Panc1 (cell line): Measurements from ENCODE around the gene AP3B1. TPM values are rescaled to one million over a fixed set of nuclear protein-coding genes. Genes with fewer than 3 reads are reported as not detected.

Source experiments
- ATAC-seq: fragments of 200-7000 bp; cut with Tn5 transposase; 2 replicates; pipeline ENCODE4 v1.9.1; 2020; ENCODE audit warnings: mild to moderate bottlenecking, moderate library complexity
- BruUV-seq: library from RNA; stranded (reverse); fragments of 400-500 nt; replicated peaks from 2 replicates; lab custom pipeline; 2021; lab: Mats Ljungman, UMichigan
- CTCF ChIA-PET: fragments of 300-600 bp; sonication (Branson Sonifier 250); formaldehyde crosslinking; loops from one replicate; lab custom pipeline; 2022; ENCODE audit warnings: antibody characterized with exemption; lab: Charles Lee
- POLR2A ChIA-PET: fragments of 300-600 bp; sonication (Branson Sonifier 250); formaldehyde crosslinking; loops from one replicate; lab custom pipeline; 2022; ENCODE audit warnings: antibody characterized with exemption; lab: Charles Lee
- DNase-seq: peaks from one replicate; pipeline ENCODE4 v3.0.0-alpha.2; 2010; ENCODE audit warnings: low read depth, low spot score
- H3K27ac ChIP-seq: 2 replicates; pipeline ENCODE4 v1.5.1; 2011; ENCODE audit warnings: mild to moderate bottlenecking, low read length, inconsistent platforms
- H3K27me3 ChIP-seq: fragments of 200-500 bp; sonication (Bioruptor generic); 2 replicates; pipeline ENCODE4 v1.6.0; 2014; ENCODE audit warnings: low read length, inconsistent platforms; ENCODE audit not compliant: control insufficient read depth, insufficient read depth
- H3K36me3 ChIP-seq: fragments of 200-500 bp; sonication (Bioruptor generic); 2 replicates; pipeline ENCODE4 v1.5.1; 2014; ENCODE audit warnings: inconsistent platforms, mild to moderate bottlenecking, low read length, moderate library complexity; ENCODE audit not compliant: control insufficient read depth, insufficient read depth
- H3K4me1 ChIP-seq: 2 replicates; pipeline ENCODE4 v1.5.1; 2011; ENCODE audit warnings: inconsistent platforms, mild to moderate bottlenecking, low read length, moderate library complexity; ENCODE audit not compliant: control insufficient read depth, insufficient read depth
- H3K4me3 ChIP-seq, 2 experiments: 2 replicates each; pipeline ENCODE4 v1.5.1; 2011 to 2012; ENCODE audit warnings: low read depth in 2 of 2, low read length in 2 of 2, mild to moderate bottlenecking in 2 of 2, inconsistent platforms in 1 of 2, moderate library complexity in 1 of 2
- H3K9me3 ChIP-seq: fragments of 200-500 bp; sonication (Bioruptor generic); 2 replicates; pipeline ENCODE4 v1.5.1; 2014; ENCODE audit warnings: low read depth, mild to moderate bottlenecking, inconsistent platforms, low read length, moderate library complexity; ENCODE audit not compliant: control insufficient read depth, insufficient read depth
- POLR2AphosphoS5 ChIP-seq: IDR thresholded peaks from 2 replicates; pipeline ENCODE4 v1.6.1; 2012; ENCODE audit warnings: mild to moderate bottlenecking, low read depth, low read length, moderate library complexity
- SIN3A ChIP-seq: IDR thresholded peaks from 2 replicates; pipeline ENCODE4 v1.6.1; 2012; ENCODE audit warnings: low read depth, mild to moderate bottlenecking, low read length, moderate library complexity, borderline replicate concordance; ENCODE audit not compliant: insufficient read depth
- TCF7L2 ChIP-seq: IDR thresholded peaks from 2 replicates; pipeline ENCODE4 v1.6.1; 2011; ENCODE audit warnings: mild to moderate bottlenecking, low read depth, low read length, inconsistent platforms
- in situ Hi-C: cut with HindIII; loops from 2 replicates; pipeline ENCODE4 v1.10.0; 2016; ENCODE audit warnings: low sequenced_read_pairs, low pct_unique_long_range_greater_than_20kb
- intact Hi-C: fragments of 100-400 bp; cut with micrococcal nuclease; formaldehyde crosslinking; loops from one replicate; pipeline ENCODE4 v1.10.0; 2022; ENCODE audit not compliant: unreplicated experiment
- total RNA-seq: library from RNA; stranded (reverse); gene quantifications from one replicate; pipeline ENCODE4 v1.2.1, GENCODE V29; 2021; ENCODE audit not compliant: unreplicated experiment
- TF ChIP-seq, protein P1 (sequence below): fragments of 450-650 bp; IDR thresholded peaks from 2 replicates; pipeline ENCODE4 v1.5.1; 2017; ENCODE audit warnings: mild to moderate bottlenecking
- TF ChIP-seq, protein P2 (sequence below), 2 experiments: IDR thresholded peaks; 2 replicates each; pipeline ENCODE4 v1.6.1; 2011 to 2012; ENCODE audit warnings: low read depth in 2 of 2, control low read depth in 1 of 2, low read length in 1 of 2, mild to moderate bottlenecking in 1 of 2, moderate library complexity in 1 of 2; ENCODE audit not compliant: insufficient read depth in 1 of 2

Gene AP3B1
- total RNA-seq, 1 experiment from 2014 or later, result 55.4 TPM

DNA sequence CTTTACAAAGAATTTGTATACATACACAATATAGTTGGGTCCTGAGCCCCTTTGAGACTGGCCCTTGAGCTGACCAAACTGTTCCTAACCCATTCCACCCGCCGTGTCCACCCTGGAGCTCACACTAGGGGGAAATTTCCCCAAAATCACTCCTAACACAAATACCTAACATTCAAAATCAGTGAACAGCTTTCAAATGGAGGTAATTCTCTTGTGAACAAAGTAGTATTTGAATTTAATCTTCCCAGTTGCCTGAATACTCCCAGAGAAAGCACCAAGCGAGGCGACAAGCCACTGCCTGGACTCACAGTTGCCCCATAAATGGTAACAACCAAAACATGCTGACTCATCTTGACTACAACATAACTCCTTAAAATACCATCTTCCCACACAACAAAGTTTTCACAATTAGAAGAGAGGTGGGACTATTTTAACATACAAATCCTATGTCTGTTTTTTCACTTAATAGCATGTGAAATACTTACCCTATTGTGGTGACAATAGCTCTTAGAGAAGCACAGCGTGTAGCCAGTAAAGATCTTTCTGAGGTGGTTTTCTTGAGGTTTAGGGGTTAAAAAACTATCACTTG lies 34.2 kb upstream of the AP3B1 start:
- CTCF ChIA-PET, result no interaction called here

DNA sequence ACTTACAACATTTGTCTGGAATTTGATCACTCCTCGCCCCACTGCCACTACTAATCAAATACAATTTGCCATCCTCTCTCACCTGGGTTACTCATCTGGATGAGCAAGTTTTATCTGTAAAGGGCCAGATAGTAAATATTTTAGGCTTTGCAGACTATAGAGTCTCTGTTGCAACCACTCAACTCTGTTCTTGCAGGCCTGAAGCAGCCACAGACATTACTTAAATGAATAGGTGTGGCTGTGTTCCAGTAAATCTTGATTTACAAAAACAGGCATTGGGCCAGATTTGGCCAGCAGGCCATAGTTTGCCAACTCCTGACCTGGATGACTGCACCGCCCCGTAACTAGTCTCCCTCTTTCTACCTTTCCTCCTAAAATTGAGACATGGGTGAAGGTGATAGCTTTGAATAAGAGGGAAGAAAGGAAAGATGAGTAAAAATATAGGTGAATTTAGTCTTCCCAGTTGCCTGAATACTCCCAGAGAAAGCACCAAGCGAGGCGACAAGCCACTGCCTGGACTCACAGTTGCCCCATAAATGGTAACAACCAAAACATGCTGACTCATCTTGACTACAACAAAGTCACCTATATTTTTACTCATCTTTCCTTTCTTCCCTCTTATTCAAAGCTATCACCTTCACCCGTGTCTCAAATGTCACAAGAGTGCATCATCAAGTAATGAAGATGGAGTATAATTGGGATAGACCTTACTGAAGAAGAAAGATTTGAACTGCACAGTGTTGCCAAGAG lies 33.4 kb upstream of the AP3B1 start:
- Histone ChIP-seq H3K4me1 (no peaks in the 10 kb centered on the region), H3K36me3 (no peaks in the 10 kb centered on the region), H3K9me3 (no peaks in the 10 kb centered on the region), H3K4me3 (no peak overlapping the region), H3K27ac (no peak overlapping the region), H3K27me3 (no peaks in the 10 kb centered on the region)
- DNase-seq (no peak), ATAC-seq (no peak)
- ChIA-PET CTCF (no interaction called here), POLR2A (interaction anchor here (0.7 kb wide), 1 partner anchor 592 kb away, joined by 3 read pairs; no protein-coding TSS in a partner anchor)
- TF ChIP-seq POLR2AphosphoS5, result no peak
- TF ChIP-seq, protein P1, sequence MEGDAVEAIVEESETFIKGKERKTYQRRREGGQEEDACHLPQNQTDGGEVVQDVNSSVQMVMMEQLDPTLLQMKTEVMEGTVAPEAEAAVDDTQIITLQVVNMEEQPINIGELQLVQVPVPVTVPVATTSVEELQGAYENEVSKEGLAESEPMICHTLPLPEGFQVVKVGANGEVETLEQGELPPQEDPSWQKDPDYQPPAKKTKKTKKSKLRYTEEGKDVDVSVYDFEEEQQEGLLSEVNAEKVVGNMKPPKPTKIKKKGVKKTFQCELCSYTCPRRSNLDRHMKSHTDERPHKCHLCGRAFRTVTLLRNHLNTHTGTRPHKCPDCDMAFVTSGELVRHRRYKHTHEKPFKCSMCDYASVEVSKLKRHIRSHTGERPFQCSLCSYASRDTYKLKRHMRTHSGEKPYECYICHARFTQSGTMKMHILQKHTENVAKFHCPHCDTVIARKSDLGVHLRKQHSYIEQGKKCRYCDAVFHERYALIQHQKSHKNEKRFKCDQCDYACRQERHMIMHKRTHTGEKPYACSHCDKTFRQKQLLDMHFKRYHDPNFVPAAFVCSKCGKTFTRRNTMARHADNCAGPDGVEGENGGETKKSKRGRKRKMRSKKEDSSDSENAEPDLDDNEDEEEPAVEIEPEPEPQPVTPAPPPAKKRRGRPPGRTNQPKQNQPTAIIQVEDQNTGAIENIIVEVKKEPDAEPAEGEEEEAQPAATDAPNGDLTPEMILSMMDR, result no peak
- TF ChIP-seq, protein P2, sequence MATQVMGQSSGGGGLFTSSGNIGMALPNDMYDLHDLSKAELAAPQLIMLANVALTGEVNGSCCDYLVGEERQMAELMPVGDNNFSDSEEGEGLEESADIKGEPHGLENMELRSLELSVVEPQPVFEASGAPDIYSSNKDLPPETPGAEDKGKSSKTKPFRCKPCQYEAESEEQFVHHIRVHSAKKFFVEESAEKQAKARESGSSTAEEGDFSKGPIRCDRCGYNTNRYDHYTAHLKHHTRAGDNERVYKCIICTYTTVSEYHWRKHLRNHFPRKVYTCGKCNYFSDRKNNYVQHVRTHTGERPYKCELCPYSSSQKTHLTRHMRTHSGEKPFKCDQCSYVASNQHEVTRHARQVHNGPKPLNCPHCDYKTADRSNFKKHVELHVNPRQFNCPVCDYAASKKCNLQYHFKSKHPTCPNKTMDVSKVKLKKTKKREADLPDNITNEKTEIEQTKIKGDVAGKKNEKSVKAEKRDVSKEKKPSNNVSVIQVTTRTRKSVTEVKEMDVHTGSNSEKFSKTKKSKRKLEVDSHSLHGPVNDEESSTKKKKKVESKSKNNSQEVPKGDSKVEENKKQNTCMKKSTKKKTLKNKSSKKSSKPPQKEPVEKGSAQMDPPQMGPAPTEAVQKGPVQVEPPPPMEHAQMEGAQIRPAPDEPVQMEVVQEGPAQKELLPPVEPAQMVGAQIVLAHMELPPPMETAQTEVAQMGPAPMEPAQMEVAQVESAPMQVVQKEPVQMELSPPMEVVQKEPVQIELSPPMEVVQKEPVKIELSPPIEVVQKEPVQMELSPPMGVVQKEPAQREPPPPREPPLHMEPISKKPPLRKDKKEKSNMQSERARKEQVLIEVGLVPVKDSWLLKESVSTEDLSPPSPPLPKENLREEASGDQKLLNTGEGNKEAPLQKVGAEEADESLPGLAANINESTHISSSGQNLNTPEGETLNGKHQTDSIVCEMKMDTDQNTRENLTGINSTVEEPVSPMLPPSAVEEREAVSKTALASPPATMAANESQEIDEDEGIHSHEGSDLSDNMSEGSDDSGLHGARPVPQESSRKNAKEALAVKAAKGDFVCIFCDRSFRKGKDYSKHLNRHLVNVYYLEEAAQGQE (IDR thresholded peaks at IDR 0.05; ENCODE audit: insufficient read depth in 1 of 2, low read depth in 2 of 2, low read length in 1 of 2), result no peak
- no peak for TF ChIP-seq SIN3A
- no peak for TF ChIP-seq TCF7L2
- intact Hi-C loops (no loop called here), in situ Hi-C loops (no loop called here)
- BruUV-seq, result no TSS peak

More for the DNA sequence above, 34.2 kb upstream of the AP3B1 start:
- H3K27me3 ChIP-seq, result no peaks in the 10 kb centered on the region
- in situ Hi-C loops, result no loop called here
- POLR2A ChIA-PET, result interaction anchor here (0.7 kb wide), 1 partner anchor 593 kb away, joined by 3 read pairs; no protein-coding TSS in a partner anchor
- DNase-seq, result no peak
- no peak for ATAC-seq
- no TSS peak for BruUV-seq
- H3K27ac ChIP-seq, result no peak overlapping the region
- TF ChIP-seq SIN3A, result no peak
- TF ChIP-seq, protein P1, result no peak
- TF ChIP-seq, protein P2 (IDR thresholded peaks at IDR 0.05; ENCODE audit: insufficient read depth in 1 of 2, low read depth in 2 of 2, low read length in 1 of 2), result no peak
- TF ChIP-seq POLR2AphosphoS5, result no peak
- TF ChIP-seq TCF7L2, result no peak
- H3K4me1 ChIP-seq, result no peaks in the 10 kb centered on the region
- H3K9me3 ChIP-seq, result no peaks in the 10 kb centered on the region
- no peaks in the 10 kb centered on the region for H3K36me3 ChIP-seq
- no peak overlapping the region for H3K4me3 ChIP-seq
- intact Hi-C loops, result no loop called here
